GM12878 (cell line): ENCODE measurements around the gene NPAS3.

ENCODE experiments used
- ATF2 ChIP-seq: IDR thresholded peaks from 2 replicates; pipeline ENCODE4 v1.6.1; 2012; ENCODE audit warnings: low read length, inconsistent platforms
- CBX3 ChIP-seq: fragments of 200-600 bp; sonication (generic); IDR thresholded peaks from 2 replicates; pipeline ENCODE4 v1.6.1; 2016; ENCODE audit warnings: low read depth, borderline replicate concordance
- CHD2 ChIP-seq: IDR thresholded peaks from 2 replicates; pipeline ENCODE4 v1.6.1; 2011; ENCODE audit warnings: low read depth, low read length, improper control_type of control experiment, borderline replicate concordance
- NRF1 ChIP-seq: conservative IDR thresholded peaks from 2 replicates; pipeline ENCODE4 v1.6.1; 2011; ENCODE audit warnings: mild to moderate bottlenecking, low read depth, low read length, improper control_type of control experiment
- POLR2A ChIP-seq: IDR thresholded peaks from 2 replicates; pipeline ENCODE4 v1.6.1; 2011; ENCODE audit warnings: low read depth, mild to moderate bottlenecking, low read length
- RAD21 ChIP-seq: IDR thresholded peaks from 2 replicates; pipeline ENCODE4 v1.6.1; 2011; ENCODE audit warnings: mild to moderate bottlenecking, low read depth, low read length, moderate library complexity; ENCODE audit not compliant: insufficient read depth
- RCOR1 ChIP-seq: conservative IDR thresholded peaks from 2 replicates; pipeline ENCODE4 v1.6.1; 2012; ENCODE audit warnings: low read depth, low read length, improper control_type of control experiment
- TCF12 ChIP-seq: IDR thresholded peaks from 2 replicates; pipeline ENCODE4 v1.6.1; 2011; ENCODE audit warnings: low read depth, mild to moderate bottlenecking, low read length
- ZBED1 ChIP-seq: IDR thresholded peaks from 2 replicates; pipeline ENCODE4 v1.6.1; 2016; ENCODE audit warnings: borderline replicate concordance
- ZNF274 ChIP-seq: IDR thresholded peaks from one replicate; pipeline ENCODE4 v1.8.0; 2011; ENCODE audit not compliant: insufficient read length, insufficient read depth
- ZSCAN29 ChIP-seq: fragments of 450-650 bp; IDR thresholded peaks from 2 replicates; pipeline ENCODE4 v1.6.1; 2017; ENCODE audit warnings: mild to moderate bottlenecking, moderate library complexity
- TF ChIP-seq, protein P1 (sequence below): IDR thresholded peaks from 2 replicates; pipeline ENCODE4 v1.6.1; 2012; ENCODE audit warnings: low read depth, low read length, improper control_type of control experiment
- TF ChIP-seq, protein P2 (sequence below): fragments of 150-350 bp; IDR thresholded peaks from 2 replicates; pipeline ENCODE4 v1.6.1; 2016; ENCODE audit warnings: low read depth, low read length
- TF ChIP-seq, protein P3 (sequence below), 3 experiments: IDR thresholded peaks in 2 of 3; conservative IDR thresholded peaks in 1 of 3; 2 replicates each; pipeline ENCODE4 v1.5.1; 2011; ENCODE audit warnings: low read depth in 3 of 3, low read length in 3 of 3, mild to moderate bottlenecking in 3 of 3, control low read depth in 2 of 3, moderate library complexity in 2 of 3, inconsistent platforms in 1 of 3, mixed read lengths in 1 of 3; ENCODE audit not compliant: control insufficient read depth in 2 of 3, insufficient read depth in 1 of 3; ENCODE audit errors: extremely low read depth in 1 of 3

DNA sequence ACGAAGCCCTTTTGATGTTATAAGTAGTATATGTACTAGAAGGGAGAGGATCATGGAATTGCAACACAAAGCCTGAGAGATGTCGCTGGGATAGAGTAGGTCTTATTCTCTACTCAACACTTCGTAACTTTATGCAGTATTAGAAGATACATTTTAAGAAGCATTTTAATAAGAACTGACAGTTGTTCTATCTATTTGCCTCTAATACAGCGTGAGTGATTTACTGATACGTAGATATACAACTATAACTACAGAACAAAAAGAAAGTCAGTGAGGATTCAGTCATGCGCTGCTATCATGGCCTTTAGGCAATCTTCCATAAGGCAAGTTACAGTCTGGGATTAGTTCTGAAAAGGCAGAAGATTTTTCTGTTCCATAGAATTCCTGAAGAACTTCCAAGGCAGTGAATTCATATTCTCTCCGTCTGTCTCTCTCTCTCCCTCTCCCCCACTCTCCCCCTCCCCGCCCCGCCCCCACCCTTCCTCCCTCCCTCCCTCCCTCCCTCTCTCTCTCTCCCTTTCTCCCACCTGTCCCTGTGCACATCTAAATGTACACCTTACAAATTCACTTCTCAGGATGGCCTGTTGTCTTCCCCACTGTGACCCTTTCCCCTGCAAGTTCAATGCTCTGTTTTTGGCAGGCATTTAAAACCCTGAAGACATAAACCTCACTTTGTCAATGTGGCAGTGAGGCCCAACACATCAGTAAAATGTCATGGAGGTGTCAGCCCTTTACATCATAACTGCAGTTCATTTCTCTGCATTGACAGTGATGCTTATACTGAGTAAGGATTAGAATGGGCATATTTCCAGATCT is 541.6 kb downstream of the NPAS3 start:
- TF ChIP-seq TCF12 (no peak), POLR2A (no peak), NRF1 (no peak), ZNF274 (no peak), RAD21 (no peak), ZSCAN29 (no peak), CBX3 (no peak), ATF2 (no peak), RCOR1 (no peak), CHD2 (no peak), ZBED1 (no peak)
- TF ChIP-seq, protein P1, sequence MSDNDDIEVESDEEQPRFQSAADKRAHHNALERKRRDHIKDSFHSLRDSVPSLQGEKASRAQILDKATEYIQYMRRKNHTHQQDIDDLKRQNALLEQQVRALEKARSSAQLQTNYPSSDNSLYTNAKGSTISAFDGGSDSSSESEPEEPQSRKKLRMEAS = no peak
- TF ChIP-seq, protein P2, sequence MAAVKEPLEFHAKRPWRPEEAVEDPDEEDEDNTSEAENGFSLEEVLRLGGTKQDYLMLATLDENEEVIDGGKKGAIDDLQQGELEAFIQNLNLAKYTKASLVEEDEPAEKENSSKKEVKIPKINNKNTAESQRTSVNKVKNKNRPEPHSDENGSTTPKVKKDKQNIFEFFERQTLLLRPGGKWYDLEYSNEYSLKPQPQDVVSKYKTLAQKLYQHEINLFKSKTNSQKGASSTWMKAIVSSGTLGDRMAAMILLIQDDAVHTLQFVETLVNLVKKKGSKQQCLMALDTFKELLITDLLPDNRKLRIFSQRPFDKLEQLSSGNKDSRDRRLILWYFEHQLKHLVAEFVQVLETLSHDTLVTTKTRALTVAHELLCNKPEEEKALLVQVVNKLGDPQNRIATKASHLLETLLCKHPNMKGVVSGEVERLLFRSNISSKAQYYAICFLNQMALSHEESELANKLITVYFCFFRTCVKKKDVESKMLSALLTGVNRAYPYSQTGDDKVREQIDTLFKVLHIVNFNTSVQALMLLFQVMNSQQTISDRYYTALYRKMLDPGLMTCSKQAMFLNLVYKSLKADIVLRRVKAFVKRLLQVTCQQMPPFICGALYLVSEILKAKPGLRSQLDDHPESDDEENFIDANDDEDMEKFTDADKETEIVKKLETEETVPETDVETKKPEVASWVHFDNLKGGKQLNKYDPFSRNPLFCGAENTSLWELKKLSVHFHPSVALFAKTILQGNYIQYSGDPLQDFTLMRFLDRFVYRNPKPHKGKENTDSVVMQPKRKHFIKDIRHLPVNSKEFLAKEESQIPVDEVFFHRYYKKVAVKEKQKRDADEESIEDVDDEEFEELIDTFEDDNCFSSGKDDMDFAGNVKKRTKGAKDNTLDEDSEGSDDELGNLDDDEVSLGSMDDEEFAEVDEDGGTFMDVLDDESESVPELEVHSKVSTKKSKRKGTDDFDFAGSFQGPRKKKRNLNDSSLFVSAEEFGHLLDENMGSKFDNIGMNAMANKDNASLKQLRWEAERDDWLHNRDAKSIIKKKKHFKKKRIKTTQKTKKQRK = no peak
- TF ChIP-seq, protein P3, sequence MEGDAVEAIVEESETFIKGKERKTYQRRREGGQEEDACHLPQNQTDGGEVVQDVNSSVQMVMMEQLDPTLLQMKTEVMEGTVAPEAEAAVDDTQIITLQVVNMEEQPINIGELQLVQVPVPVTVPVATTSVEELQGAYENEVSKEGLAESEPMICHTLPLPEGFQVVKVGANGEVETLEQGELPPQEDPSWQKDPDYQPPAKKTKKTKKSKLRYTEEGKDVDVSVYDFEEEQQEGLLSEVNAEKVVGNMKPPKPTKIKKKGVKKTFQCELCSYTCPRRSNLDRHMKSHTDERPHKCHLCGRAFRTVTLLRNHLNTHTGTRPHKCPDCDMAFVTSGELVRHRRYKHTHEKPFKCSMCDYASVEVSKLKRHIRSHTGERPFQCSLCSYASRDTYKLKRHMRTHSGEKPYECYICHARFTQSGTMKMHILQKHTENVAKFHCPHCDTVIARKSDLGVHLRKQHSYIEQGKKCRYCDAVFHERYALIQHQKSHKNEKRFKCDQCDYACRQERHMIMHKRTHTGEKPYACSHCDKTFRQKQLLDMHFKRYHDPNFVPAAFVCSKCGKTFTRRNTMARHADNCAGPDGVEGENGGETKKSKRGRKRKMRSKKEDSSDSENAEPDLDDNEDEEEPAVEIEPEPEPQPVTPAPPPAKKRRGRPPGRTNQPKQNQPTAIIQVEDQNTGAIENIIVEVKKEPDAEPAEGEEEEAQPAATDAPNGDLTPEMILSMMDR (IDR thresholded peaks at IDR 0.05 in 2 of 3, conservative IDR thresholded peaks at IDR 0.05 in 1 of 3; ENCODE audit: control insufficient read depth in 2 of 3, extremely low read depth in 1 of 3, insufficient read depth in 1 of 3, low read depth in 3 of 3, low read length in 3 of 3) = no peak
